LNCAP (cell line): ENCODE measurements around the gene ADAM23.

ENCODE experiments used
- TF ChIP-seq, protein P1 (sequence below): fragments of 450-650 bp; IDR thresholded peaks from 2 replicates; pipeline ENCODE4 v1.5.1; 2017; ENCODE audit warnings: mild to moderate bottlenecking

The ADAM23 gene

DNA sequence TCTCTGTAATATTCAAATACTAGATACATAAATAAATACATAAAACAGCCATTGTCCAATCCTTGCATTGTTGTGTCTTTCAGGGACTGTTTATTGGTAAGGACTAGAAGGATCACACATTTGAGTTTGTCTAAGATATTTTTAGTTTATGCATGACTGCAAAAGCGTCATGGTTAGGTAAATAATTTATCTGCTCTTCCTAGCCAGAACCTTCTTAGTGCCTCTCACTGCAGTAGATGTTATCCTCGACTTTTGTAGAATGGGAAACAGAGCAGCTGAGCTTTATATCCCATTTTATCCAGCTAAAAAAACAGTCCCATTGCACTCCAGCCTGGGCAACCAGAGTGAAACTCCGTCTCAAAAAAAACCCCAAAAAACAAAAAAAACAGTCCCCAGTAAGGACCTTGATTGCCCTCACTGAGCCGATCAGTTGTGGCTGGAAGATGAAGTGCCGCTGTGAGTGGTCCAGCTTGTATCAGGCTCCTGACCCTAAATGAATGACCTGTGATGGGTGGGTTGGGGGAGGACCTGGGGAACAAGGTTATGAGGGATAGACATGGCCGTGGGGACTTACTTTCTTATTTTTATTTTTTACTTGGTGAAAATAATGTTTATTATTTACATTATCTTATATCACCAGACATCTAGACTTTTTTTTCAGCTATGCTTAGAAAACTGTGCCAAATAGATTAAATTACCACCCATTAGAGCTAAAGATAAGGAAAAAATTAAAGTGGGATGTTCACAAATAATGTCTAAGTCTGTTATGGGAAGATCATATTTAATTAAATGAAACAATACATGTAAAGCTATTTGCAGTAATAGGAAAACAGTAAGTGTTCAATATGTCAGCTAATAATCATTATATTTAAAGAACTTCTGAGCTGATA lies 10.9 kb upstream of the ADAM23 start:
- TF ChIP-seq, protein P1, sequence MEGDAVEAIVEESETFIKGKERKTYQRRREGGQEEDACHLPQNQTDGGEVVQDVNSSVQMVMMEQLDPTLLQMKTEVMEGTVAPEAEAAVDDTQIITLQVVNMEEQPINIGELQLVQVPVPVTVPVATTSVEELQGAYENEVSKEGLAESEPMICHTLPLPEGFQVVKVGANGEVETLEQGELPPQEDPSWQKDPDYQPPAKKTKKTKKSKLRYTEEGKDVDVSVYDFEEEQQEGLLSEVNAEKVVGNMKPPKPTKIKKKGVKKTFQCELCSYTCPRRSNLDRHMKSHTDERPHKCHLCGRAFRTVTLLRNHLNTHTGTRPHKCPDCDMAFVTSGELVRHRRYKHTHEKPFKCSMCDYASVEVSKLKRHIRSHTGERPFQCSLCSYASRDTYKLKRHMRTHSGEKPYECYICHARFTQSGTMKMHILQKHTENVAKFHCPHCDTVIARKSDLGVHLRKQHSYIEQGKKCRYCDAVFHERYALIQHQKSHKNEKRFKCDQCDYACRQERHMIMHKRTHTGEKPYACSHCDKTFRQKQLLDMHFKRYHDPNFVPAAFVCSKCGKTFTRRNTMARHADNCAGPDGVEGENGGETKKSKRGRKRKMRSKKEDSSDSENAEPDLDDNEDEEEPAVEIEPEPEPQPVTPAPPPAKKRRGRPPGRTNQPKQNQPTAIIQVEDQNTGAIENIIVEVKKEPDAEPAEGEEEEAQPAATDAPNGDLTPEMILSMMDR, result no peak

DNA sequence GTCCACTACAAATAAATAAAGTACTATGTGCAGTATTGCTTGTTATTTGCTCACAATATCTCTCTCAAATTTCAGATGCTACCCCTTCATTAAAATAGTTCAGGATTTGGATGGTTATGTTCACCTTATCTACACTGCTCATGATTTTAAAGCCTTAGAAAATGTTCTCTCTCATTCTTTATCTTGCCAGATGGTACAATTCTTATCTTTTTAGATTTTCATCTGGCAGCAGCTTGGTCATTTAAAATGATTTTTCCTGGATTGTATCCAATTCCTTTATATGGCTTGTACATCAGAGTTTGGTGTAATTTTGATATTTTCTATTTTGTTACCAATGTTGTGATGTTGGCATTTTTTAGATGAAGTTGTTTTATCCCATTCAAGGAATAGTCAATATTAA lies 10.1 kb upstream of the ADAM23 start:
- TF ChIP-seq, protein P1, result no peak

DNA sequence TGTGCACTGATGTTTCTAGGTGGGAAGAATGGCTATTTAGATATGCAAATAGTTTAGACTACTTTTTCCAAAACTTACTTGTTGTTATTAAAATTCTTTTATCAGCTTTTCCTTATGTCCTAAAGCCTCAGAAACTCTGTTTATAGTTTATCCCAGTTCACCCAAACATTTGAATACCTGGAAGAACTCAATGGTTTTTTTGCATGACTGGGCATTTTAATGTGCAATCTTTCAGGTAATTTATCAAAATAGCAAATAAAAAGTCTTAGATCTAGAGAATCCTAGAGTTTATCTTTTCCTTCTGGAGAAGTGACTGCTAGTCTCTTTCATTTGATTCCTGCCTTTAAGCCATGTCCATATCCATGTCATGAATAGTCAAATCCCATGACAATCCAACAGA lies 9.6 kb upstream of the ADAM23 start:
- TF ChIP-seq, protein P1, result no peak

DNA sequence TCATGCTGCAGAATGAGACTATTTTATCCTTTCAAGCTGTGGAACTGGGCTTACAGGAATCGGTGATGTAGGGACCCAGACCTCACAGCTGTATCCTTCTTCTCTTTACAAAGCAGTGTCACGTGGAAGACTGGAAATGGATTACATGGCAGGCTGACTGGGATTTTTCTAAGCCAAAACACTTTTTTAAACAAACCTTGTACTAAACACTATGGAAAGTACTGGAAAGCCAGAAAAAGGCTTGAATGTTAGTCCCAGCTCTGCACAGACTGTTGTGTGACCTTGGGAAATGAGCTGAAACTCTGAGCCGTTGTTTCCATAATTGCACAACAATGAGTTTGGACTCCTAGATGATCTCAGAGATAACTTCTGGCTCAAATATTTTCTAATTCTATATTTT lies 7.6 kb upstream of the ADAM23 start:
- TF ChIP-seq, protein P1, result no peak

DNA sequence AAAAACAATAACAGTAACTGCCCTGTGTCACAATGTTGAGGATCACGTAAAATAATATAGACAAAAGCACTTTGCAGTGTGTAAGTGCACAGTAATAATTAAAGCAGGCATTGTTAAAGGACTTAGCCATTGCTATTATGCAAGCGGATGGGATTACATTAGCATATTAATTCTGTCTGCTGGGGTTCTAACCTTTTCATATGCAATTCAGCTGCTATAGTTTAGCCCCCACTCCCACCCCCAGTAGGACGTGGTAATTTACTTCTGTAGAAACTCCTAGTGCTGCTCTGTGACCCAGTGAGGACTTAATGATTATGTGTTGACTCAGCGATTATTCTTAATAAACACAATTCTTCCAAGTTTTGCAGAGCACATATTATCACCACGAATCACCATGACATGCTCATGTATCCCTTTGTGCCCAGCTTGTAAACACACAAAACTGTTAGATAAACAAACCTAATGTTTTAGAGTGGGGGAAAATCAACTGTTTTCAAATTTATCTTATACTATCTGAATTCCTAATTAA lies 5.1 kb upstream of the ADAM23 start:
- TF ChIP-seq, protein P1, result no peak

DNA sequence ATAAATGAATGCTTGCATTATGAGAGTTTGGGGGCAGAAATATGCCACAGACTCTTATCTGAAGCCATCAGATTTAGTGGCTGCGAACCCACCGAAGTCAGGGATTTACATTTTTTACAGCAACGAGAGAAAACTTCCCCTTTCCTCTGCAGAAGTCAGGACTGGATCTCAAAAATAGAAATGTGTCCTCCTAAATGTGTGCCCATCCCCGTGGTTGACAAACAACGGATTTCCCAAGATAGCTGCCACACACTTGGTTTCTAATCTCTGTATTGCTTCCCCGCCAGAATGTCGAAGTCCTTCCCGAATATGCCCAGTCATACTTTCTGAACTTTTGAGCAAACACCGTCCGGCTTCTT lies 879 bp upstream of the ADAM23 start:
- TF ChIP-seq, protein P1, result no peak

DNA sequence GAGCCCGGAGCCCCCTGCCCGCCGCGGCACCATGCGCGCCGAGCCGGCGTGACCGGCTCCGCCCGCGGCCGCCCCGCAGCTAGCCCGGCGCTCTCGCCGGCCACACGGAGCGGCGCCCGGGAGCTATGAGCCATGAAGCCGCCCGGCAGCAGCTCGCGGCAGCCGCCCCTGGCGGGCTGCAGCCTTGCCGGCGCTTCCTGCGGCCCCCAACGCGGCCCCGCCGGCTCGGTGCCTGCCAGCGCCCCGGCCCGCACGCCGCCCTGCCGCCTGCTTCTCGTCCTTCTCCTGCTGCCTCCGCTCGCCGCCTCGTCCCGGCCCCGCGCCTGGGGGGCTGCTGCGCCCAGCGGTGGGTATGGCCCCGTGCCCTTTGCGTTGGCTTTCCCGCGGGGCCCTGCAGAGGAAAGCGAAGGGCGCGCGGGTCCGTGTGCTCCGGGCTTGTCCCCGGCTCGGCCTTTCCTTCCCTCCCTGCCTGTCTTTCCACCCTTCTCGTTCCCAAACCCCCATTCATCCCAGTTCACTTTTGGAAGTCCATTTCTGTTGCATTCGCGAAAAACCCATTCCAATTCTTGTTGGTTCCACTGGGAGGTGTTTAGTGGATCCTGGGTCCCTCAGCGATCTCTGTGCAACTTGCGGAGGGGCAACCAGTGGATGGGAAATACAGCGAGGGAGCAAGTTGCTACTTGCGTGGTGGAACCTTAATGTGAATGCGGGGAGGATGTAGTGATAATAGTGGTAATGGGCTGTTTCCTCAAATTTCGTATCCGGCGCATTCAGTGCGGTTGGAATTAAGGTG lies 599 bp downstream of the ADAM23 start:
- TF ChIP-seq, protein P1, result peak; percentile 15; the same call in 1 of the 2 replicates
